OCI-LY1 (cell line): ENCODE measurements around the gene JPT2.

Experiments used
- H2AFZ ChIP-seq: fragments of 200-600 bp; sonication (generic), shearing (Covaris generic); 2 replicates; pipeline ENCODE4 v1.6.0; 2014; ENCODE audit warnings: antibody characterized with exemption, mild to moderate bottlenecking, low read length
- H3F3A ChIP-seq: fragments of 200-600 bp; sonication (generic), shearing (Covaris generic); 2 replicates; pipeline ENCODE4 v1.6.0; 2014; ENCODE audit warnings: mild to moderate bottlenecking, antibody characterized with exemption, low read length, moderate library complexity; ENCODE audit not compliant: insufficient read depth
- H3K27ac ChIP-seq: fragments of 200-600 bp; sonication (generic); 2 replicates; pipeline ENCODE4 v1.5.1; 2014; ENCODE audit warnings: low read length, mixed run types, mild to moderate bottlenecking, low read depth; ENCODE audit not compliant: poor library complexity, severe bottlenecking
- H3K27me3 ChIP-seq: fragments of 200-600 bp; sonication (generic); 2 replicates; pipeline ENCODE4 v1.6.0; 2014; ENCODE audit warnings: antibody characterized with exemption, mild to moderate bottlenecking, low read length, moderate library complexity; ENCODE audit not compliant: insufficient read depth
- H3K36me3 ChIP-seq: fragments of 200-600 bp; sonication (generic); 2 replicates; pipeline ENCODE4 v1.6.1; 2014; ENCODE audit warnings: mild to moderate bottlenecking, antibody characterized with exemption, low read length, moderate library complexity, mixed read lengths; ENCODE audit not compliant: insufficient read depth
- H3K4me1 ChIP-seq: fragments of 200-600 bp; sonication (generic); 2 replicates; pipeline ENCODE4 v1.5.1; 2014; ENCODE audit warnings: mild to moderate bottlenecking, low read length, moderate library complexity; ENCODE audit not compliant: insufficient read depth, severe bottlenecking
- H3K4me2 ChIP-seq: fragments of 200-600 bp; sonication (generic), shearing (Covaris generic); 2 replicates; pipeline ENCODE4 v1.6.1; 2014; ENCODE audit warnings: low read length
- H3K4me3 ChIP-seq: fragments of 200-600 bp; sonication (generic); 2 replicates; pipeline ENCODE4 v1.5.1; 2014; ENCODE audit warnings: low read length, low read depth, mild to moderate bottlenecking, mixed read lengths; ENCODE audit not compliant: poor library complexity, severe bottlenecking
- H3K79me2 ChIP-seq: fragments of 200-600 bp; shearing (Covaris generic); 2 replicates; pipeline ENCODE4 v1.6.1; 2016; ENCODE audit warnings: mixed run types, low read length, mixed read lengths; ENCODE audit not compliant: insufficient read depth
- H3K9ac ChIP-seq: fragments of 200-600 bp; sonication (generic), shearing (Covaris generic); 2 replicates; pipeline ENCODE4 v1.6.1; 2014; ENCODE audit warnings: mild to moderate bottlenecking, low read length, mixed read lengths
- H3K9me2 ChIP-seq: fragments of 200-600 bp; sonication (generic), shearing (Covaris generic); 2 replicates; pipeline ENCODE4 v1.6.1; 2014; ENCODE audit warnings: low read depth, mild to moderate bottlenecking, low read length, mixed read lengths
- H3K9me3 ChIP-seq: fragments of 200-600 bp; shearing (Covaris generic); 2 replicates; pipeline ENCODE4 v1.6.1; 2014; ENCODE audit warnings: low read length, mixed read lengths
- H4K20me1 ChIP-seq: fragments of 200-600 bp; sonication (generic), shearing (Covaris generic); 2 replicates; pipeline ENCODE4 v1.6.0; 2016; ENCODE audit warnings: mild to moderate bottlenecking, low read length; ENCODE audit not compliant: insufficient read depth
- CTCF ChIP-seq: fragments of 200-600 bp; sonication (generic), shearing (Covaris generic); IDR thresholded peaks from 2 replicates; pipeline ENCODE4 v1.5.1; 2017; ENCODE audit warnings: mild to moderate bottlenecking, antibody characterized with exemption, low read length, moderate library complexity, mixed read lengths
- EZH2 ChIP-seq: fragments of 200-600 bp; sonication (generic), shearing (Covaris generic); IDR thresholded peaks from 2 replicates; pipeline ENCODE4 v1.8.0; 2017; ENCODE audit warnings: borderline replicate concordance, mixed run types, mild to moderate bottlenecking, antibody characterized with exemption, low read length, moderate library complexity, mixed read lengths

Gene JPT2

GRCh38 chr16:1710811-1711507 lies 32.9 kb downstream of the JPT2 start:
- Histone ChIP-seq H3K4me1 (peaks cover 82% of the 10 kb centered on the region), H3K9ac (peak overlapping the region; percentile 42; the same call in 1 of the 2 replicates), H3K79me2 (peaks cover 39% of the 10 kb centered on the region), H3K36me3 (peaks cover 13% of the 10 kb centered on the region; the same call in 1 of the 2 replicates), H4K20me1 (no peaks in the 10 kb centered on the region), H3K9me2 (no peaks in the 10 kb centered on the region), H3K4me3 (peak overlapping the region; percentile 35), H3K9me3 (no peaks in the 10 kb centered on the region), H3F3A (0 out of 2 replicates have a peak, but pooled peaks cover 8% of the 10 kb centered on the region), H3K4me2 (peak overlapping the region; percentile 53), H3K27ac (peak overlapping the region; percentile 96), H3K27me3 (no peaks in the 10 kb centered on the region), H2AFZ (no peak overlapping the region)
- no peak for TF ChIP-seq CTCF
- no peak for TF ChIP-seq EZH2

GRCh38 chr16:1712791-1713261 lies 34.7 kb downstream of the JPT2 start:
- no peak for TF ChIP-seq EZH2
- TF ChIP-seq CTCF = no peak
- no peaks in the 10 kb centered on the region for H3K27me3 ChIP-seq

GRCh38 chr16:1713331-1713730 lies 35.3 kb downstream of the JPT2 start:
- Histone ChIP-seq H3K27ac (peak overlapping the region; percentile 96), H3K36me3 (peaks cover 14% of the 10 kb centered on the region; the same call in 1 of the 2 replicates), H3F3A (0 out of 2 replicates have a peak, but pooled peaks cover 8% of the 10 kb centered on the region), H3K9me2 (no peaks in the 10 kb centered on the region), H3K9ac (peak overlapping the region; percentile 69), H4K20me1 (no peaks in the 10 kb centered on the region), H3K79me2 (peaks cover 37% of the 10 kb centered on the region), H3K4me1 (peaks cover 78% of the 10 kb centered on the region), H3K27me3 (no peaks in the 10 kb centered on the region), H2AFZ (no peak overlapping the region), H3K9me3 (no peaks in the 10 kb centered on the region), H3K4me3 (peak overlapping the region; percentile 47), H3K4me2 (peak overlapping the region; percentile 72)
- no peak for TF ChIP-seq EZH2
- no peak for TF ChIP-seq CTCF

More at GRCh38 chr16:1712791-1713261, 34.7 kb downstream of the JPT2 start:
- Histone ChIP-seq H4K20me1 (no peaks in the 10 kb centered on the region), H3K4me1 (peaks cover 83% of the 10 kb centered on the region), H3K36me3 (peaks cover 14% of the 10 kb centered on the region; the same call in 1 of the 2 replicates), H3K9me3 (no peaks in the 10 kb centered on the region), H3K4me3 (peak overlapping the region; percentile 47), H3F3A (0 out of 2 replicates have a peak, but pooled peaks cover 8% of the 10 kb centered on the region), H3K4me2 (peak overlapping the region; percentile 72), H3K79me2 (peaks cover 37% of the 10 kb centered on the region), H3K27ac (peak overlapping the region; percentile 96), H2AFZ (no peak overlapping the region), H3K9me2 (no peaks in the 10 kb centered on the region), H3K9ac (peak overlapping the region; percentile 69)
